GM12873 (cell line): ENCODE results near the gene MSMO1.

Experiments
- CTCF ChIP-seq: IDR thresholded peaks from 2 replicates; pipeline ENCODE4 v1.5.1; 2012; ENCODE audit warnings: low read depth, mild to moderate bottlenecking, moderate library complexity, low read length, control low read depth; ENCODE audit not compliant: insufficient read depth; ENCODE audit errors: missing control alignments

Gene MSMO1

GRCh38 chr4:165380805-165381204, 53.3 kb downstream of the MSMO1 start:
- TF ChIP-seq CTCF: no peak

DNA sequence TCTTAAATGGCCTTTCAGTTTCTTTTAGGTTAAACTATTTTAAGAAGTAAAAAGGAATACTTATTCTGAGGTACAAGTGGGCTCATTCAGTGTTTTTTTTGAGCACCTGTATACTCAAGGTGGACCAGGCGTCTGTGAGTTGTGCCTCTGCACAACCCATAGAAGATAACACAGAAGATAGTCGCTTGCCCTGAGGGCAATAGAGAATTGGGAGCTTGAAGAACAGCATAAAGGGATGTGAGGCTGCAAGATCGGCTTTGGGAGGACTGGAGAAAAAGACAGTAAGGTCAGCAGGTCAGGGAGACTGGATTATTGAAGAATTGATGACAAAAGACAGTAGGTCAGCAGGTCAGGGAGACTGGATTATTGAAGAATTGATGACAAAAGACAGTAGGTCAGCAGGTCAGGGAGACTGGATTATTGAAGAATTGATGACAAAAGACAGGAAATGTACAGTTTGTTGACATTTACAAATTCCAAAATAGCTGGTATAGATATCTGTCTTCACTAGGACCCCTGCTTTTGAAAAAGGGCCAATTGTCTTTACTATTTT, 54.4 kb downstream of the MSMO1 start:
- TF ChIP-seq CTCF: no peak

- TF ChIP-seq CTCF: no peak
These were observed 55.2 kb downstream of the MSMO1 start for GRCh38 chr4:165382640-165383039.

GRCh38 chr4:165383591-165384073, 56.2 kb downstream of the MSMO1 start:
- TF ChIP-seq CTCF: no peak

DNA sequence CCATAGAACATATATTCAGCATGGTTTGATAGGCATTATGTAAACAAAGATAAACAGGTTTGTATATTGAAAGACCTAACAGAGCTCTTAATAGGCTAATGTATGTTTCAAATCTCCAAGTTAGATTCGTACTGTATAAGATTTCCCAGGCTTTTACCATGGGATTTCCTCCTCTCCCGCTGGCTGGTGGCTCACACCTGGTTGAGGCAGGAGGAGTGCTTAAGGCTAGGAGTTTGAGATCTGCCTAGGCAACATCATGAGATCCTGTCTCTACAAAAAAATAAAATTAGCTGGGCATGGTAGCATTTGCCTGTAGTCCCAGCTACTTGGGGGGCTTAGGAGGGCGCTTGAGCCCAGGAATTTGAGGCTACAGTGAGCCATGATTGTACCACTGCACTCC, 56.7 kb downstream of the MSMO1 start:
- no peak for TF ChIP-seq CTCF

- TF ChIP-seq CTCF: no peak
These were observed 57.1 kb downstream of the MSMO1 start for GRCh38 chr4:165384598-165384997.

DNA sequence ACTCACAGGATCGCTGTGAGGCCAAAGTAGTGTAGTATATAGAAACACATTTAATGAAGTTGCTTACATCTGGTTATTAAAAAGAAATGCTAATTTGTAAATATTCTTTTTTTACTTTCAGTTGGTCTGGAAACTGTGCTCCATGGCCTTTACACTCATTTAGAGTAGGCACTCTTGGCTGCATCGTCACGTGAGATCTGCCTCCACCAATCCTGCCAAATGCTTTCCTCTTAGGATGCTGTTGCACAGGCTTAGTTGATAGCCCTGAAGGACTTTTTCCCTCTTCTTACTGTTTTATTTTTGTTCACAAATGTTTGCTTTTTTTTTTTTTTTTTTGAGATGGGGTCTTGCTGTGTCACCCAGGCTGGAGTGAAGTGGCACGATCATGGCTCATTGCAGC, 57.7 kb downstream of the MSMO1 start:
- no peak for TF ChIP-seq CTCF
